Uterine smooth muscle cell (primary cell): ENCODE results near the gene PFKFB1. TPM values are rescaled to one million over a fixed set of nuclear protein-coding genes. Genes with fewer than 3 reads are reported as not detected.

Source experiments
- total RNA-seq: library from RNA; depleted of rRNA; stranded (reverse); fragments of >200 nt; gene quantifications from 2 replicates; pipeline ENCODE4 v1.2.3, GENCODE V29; 2014

Gene PFKFB1
- 0.11 TPM in 1 of 2 replicates, not detected in the other for total RNA-seq

DNA sequence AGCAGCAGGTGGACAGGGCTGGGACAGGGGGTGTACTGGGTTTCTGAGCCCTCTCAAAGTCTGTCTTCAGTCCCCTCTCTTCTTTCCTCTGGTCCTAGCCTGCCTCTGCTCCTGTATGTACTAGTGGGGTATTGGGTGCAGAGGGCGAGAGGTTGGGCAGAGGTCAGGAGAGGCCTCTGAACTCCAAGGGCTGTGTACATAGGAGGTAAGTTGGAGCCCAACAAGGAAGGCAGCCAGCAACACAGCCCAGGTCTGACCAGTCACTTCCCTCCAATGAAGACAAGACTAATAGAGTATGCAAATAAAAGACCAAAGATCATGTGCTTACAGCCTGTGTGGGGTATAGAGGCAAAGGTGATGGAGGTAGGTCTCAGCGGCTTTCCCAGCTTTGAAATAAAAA is at the start of gene PFKFB1:
TSS of gene PFKFB1 (minus strand) at position 90 of the 400 bp plus-strand sequence. CDS start 181 bp downstream, outside the sequence.

DNA sequence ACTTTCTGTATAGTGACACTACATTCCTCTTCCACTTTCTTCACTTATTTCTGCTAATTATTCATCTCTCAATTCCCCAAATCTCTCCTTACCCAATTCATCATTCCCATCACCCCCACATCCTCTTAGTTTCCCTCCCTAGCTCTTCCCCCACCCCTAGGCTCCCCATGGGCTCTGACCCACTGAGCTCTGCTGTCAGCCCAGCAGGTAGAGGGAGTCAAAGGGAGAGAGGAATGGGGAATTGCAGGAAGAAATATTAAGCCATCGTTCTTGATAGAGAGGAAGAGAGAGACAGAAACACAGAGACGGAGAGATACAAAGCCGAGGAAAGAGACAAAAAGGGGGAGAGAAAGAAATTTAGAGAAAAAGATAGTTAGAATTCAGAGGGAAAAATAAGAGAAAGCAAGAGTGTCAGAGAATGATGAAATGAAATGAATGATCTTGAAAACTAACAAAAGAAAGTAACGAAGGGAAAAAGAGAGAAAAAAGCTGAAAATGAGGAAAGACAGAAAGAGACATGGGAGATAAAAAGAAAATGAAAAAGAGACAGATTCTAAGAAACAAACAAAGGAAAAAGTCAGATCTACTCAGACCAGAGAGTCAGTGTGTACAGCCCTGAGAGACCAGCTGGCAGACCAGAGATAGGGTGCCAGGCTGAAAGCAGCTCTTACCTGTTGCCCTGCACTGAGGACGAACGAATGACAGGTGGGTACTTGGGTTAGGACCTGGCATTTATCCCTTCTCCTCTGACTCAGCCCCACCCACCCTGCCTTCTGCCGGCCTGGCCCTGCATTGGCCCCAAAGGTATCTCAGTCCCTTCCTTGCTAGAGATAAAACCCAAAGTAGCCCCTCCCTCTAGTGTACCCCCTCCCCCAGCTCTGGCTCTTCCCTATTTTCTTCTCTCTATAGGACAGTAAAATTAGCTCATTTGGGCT is 36.5 kb upstream of the PFKFB1 start, which contains the start of gene ALAS2:
TSS of gene ALAS2 (minus strand) at position 707 of the 935 bp plus-strand sequence. CDS start 4,977 bp downstream, outside the sequence.

DNA sequence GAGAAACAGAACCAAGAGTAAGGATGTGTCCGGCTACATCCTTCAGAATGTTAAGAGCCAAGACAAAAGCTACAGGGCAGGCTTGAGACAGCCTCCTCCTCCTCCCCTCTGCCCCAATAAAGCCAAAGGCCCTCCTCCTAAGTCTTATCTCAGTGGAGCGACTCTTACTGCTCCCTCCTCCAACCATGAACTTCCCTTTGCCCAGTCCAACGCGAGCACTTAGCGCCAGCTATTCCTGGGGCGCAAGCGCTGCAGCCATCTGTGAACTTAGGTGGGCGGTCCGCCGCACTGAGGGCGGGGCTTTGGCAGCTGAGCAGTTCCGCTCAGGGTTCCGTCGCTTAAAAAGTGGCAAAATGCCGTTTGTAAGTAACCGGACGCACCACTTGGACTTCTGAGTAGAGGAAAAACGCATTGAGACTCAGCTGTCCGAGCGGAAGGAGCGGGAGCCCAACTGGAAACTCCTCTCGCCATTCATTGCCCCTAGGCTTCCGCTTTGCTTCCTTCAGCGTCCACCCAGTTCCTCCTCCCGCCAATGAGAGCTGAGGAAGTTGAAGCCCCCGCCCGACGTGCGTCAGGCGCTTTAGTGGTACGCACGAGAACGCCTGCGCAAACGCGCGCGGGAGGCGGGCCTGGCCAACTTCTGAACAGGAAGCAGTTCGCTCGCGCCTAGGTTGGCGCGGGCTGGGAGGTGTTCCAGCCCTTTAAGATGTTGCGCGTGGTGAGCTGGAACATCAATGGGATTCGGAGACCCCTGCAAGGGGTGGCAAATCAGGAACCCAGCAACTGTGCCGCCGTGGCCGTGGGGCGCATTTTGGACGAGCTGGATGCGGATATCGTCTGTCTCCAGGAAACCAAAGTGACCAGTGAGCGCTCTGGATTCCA is 6.0 kb upstream of the PFKFB1 start, which contains the start of gene APEX2:
TSS of gene APEX2 (plus strand) at position 647 of the 882 bp plus-strand sequence. CDS start at position 707, 60 bp downstream.

DNA sequence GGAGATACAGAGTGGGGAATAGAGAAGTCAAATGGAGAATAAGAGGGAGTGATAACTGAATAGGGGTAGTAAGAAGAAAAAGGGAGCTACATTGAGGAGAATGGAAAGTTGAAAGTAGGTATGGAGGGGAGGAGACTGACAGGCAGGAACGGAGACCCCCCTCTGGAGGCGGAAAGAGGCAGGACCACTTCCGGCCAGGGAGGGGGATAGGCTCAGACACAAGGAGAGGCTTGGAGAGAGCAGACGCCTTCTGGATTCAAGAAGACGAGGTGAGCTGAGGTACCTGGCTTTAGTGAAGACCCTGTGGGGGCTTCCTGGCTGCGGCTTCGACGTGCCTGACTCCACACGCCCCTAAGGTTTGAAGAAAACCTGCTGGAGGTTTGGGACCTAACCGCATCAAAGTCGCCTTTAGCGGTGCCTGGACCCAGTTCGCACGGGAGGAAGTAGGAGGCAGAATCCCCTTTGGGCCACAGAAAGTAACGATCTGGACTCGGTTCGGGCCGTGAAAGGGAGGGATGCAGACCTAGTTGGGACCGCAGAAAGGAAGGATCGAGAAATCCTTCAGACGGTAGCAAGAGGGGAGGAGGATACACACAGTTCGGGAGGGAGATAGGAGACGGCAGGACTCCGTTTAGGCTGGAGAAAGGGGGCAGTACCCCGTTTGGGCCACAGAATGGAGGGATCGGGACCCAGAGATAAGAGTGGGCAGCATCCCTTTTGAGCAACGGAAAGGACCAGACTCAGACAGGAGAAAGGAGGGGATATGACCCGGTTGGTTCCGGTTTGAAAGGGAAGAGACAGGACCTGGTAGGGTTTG is 73.2 kb downstream of the PFKFB1 start, which contains the start of gene TRO:
TSS of gene TRO (plus strand) at position 215 of the 817 bp plus-strand sequence. CDS start 1,423 bp downstream, outside the sequence.

Other genes starting within 250 kb of the PFKFB1 start
- gene ITIH6, start 195.9 kb downstream of the PFKFB1 start, total RNA-seq, result not detected in 2 replicates
- 170 and 311 TPM in 2 replicates for gene MAGED2, start 186.4 kb downstream of the PFKFB1 start, total RNA-seq
- gene TRO, start 73.4 kb downstream of the PFKFB1 start, total RNA-seq, result 6.8 and 20.1 TPM in 2 replicates
- 5.7 and 7.4 TPM in 2 replicates for gene APEX2, start 6.2 kb upstream of the PFKFB1 start, total RNA-seq
- gene ALAS2, start 36.8 kb upstream of the PFKFB1 start, total RNA-seq, result not detected in 2 replicates
- gene PAGE2B, start 80.8 kb upstream of the PFKFB1 start, total RNA-seq, result not detected in 2 replicates
- gene PAGE2, start 94.8 kb upstream of the PFKFB1 start, total RNA-seq, result not detected in 2 replicates
- gene PAGE5, start 226.2 kb upstream of the PFKFB1 start, total RNA-seq, result not detected in 2 replicates